Transverse colon (tissue), 4 donors: Measurements from ENCODE around the gene IRX4. TPM values are rescaled to one million over a fixed set of nuclear protein-coding genes. Genes with fewer than 3 reads are reported as not detected.

ENCODE experiments used
- DNase-seq: peaks from one replicate; pipeline ENCODE4 v3.0.0-alpha.2; 2019
- H3K27ac ChIP-seq, 4 donors: fragments of 200-600 bp; sonication (generic); 2 replicates each; pipeline ENCODE4 v1.5.1; 2016 to 2018; ENCODE audit warnings: inconsistent platforms in 4 of 4
- H3K27me3 ChIP-seq: fragments of 200-600 bp; sonication (generic); 2 replicates; pipeline ENCODE4 v1.5.1; 2017; ENCODE audit warnings: inconsistent platforms
- H3K36me3 ChIP-seq, 4 donors: fragments of 200-600 bp; sonication (generic); 2 replicates each; pipeline ENCODE4 v1.5.1; 2017 to 2019; ENCODE audit warnings: inconsistent platforms in 4 of 4
- H3K4me1 ChIP-seq, 4 donors: fragments of 200-600 bp; sonication (generic); 2 replicates each; pipeline ENCODE4 v1.5.1; 2017 to 2020; ENCODE audit warnings: inconsistent platforms in 4 of 4
- H3K4me3 ChIP-seq, 4 donors: fragments of 200-600 bp; sonication (generic); 1 replicate in 1 of 4; 2 replicates in 3 of 4; pipeline versions ENCODE4 v1.5.1 to v1.6.1; 2017 to 2019; ENCODE audit warnings: inconsistent platforms in 4 of 4
- H3K9me3 ChIP-seq, 2 donors: fragments of 200-600 bp; sonication (generic); 2 replicates each; pipeline ENCODE4 v1.5.1; 2017 to 2019; ENCODE audit warnings: inconsistent platforms in 2 of 2
- EP300 ChIP-seq: sonication (generic); formaldehyde crosslinking; IDR thresholded peaks from one replicate; pipeline ENCODE4 v1.6.1; 2017; ENCODE audit warnings: antibody characterized with exemption, low read depth
- POLR2A ChIP-seq: fragments of 450-650 bp; IDR thresholded peaks from one replicate; pipeline ENCODE4 v1.6.1; 2016; ENCODE audit warnings: antibody characterized with exemption, mild to moderate bottlenecking, moderate library complexity
- POLR2AphosphoS5 ChIP-seq, 3 donors: sonication (generic); formaldehyde crosslinking; IDR thresholded peaks; one replicate each; pipeline ENCODE4 v1.6.1; 2016; ENCODE audit warnings: antibody characterized with exemption in 3 of 3
- WGBS, 2 donors: methylation state at CpG; one replicate each; pipeline ENCODE4 v1.1.5; 2018; ENCODE audit warnings: low coverage in 1 of 2; 5-methylcytosine and 5-hydroxymethylcytosine counted together
- in situ Hi-C, 4 donors: fragments of 200-750 bp; cut with MboI; loops; one replicate each; pipeline versions ENCODE4 v1.15.0 to v1.15.1; 2017; ENCODE audit warnings: low sequenced_read_pairs in 3 of 4, low pct_ligation_motif_present in 1 of 4, low pct_unique_long_range_greater_than_20kb in 1 of 4
- intact Hi-C: fragments of 100-400 bp; cut with DNase I; formaldehyde crosslinking; loops from one replicate; pipeline ENCODE4 v1.15.1; 2023; ENCODE audit warnings: low total_unique reads
- total RNA-seq, 4 donors: library from RNA; depleted of rRNA; stranded (reverse); fragments of >200 nt; gene quantifications; one replicate each; pipeline ENCODE4 v1.1.0, GENCODE V29; 2016
- TF ChIP-seq, protein P1 (sequence below), 5 experiments: fragments of 200-600 bp in 3 of 5; fragments of 450-650 bp in 2 of 5; sonication (generic) in 3 of 5; IDR thresholded peaks; 1 replicate in 2 of 5; 2 replicates in 3 of 5; pipeline ENCODE4 v1.5.1; 2016 to 2017; ENCODE audit warnings: antibody characterized with exemption in 5 of 5, inconsistent platforms in 3 of 5, mild to moderate bottlenecking in 2 of 5, moderate library complexity in 1 of 5

IRX4 gene
- total RNA-seq, 4 donors from 2014 or later: not detected

DNA sequence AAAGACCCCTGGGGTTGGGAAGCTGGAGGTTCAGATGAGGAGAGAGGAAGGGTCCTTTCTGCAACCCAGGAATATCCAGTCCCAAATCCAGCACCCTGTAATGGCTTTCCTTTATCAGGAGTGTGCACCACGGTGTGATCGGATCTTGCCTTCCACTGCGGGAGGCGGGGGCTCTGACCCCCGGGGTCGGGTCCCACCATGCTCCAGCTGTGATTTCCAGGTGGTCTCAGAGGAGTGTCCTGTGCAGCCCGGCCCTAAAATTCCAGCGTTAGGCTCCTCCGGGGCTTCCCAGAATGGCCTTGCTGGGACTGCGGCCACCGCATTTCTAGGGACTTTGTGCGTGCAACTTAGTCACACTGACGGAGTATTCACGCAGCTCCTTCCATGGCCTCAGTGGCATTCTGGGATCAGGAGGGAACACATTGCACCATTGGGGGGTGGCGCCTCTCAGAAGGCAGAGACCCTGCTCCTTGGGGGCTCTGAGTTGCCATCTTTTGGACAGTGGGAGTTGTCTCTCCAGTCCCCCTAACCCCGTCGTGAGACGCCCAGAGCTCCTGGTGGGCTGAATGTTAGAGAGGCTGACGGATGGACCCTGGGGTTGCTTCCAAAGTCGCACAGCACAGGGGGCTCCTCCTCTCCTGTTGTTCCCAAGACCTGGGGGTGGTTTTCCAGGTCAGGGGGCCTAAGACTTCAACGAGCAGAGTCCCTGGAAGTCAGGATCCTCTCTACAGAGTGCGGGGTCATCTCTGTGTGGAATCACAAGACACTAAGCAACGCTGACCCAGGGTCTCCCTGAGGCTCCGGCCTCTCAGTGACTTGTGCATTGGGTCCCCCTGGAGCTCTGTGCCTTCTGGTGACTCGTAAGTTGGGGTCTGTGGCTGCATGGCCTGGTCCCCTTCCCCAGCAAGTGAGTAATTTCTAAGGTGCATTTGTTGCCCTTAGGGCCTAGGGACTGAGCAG is 42.7 kb upstream of the IRX4 start:
- Histone ChIP-seq H3K27ac (no peak overlapping the region), H3K36me3 (no peaks in the 10 kb centered on the region), H3K27me3 (peaks cover 31% of the 10 kb centered on the region), H3K9me3 (no peaks in the 10 kb centered on the region), H3K4me3 (no peak overlapping the region), H3K4me1 (peaks cover 0 to 1% (median under 1%) of the 10 kb centered on the region in 4 donors)
- WGBS, 2 donors: 78 to 80% methylated on average over 1 to 18 of the region's 25 CpGs
- no peak for DNase-seq
- TF ChIP-seq, protein P1, sequence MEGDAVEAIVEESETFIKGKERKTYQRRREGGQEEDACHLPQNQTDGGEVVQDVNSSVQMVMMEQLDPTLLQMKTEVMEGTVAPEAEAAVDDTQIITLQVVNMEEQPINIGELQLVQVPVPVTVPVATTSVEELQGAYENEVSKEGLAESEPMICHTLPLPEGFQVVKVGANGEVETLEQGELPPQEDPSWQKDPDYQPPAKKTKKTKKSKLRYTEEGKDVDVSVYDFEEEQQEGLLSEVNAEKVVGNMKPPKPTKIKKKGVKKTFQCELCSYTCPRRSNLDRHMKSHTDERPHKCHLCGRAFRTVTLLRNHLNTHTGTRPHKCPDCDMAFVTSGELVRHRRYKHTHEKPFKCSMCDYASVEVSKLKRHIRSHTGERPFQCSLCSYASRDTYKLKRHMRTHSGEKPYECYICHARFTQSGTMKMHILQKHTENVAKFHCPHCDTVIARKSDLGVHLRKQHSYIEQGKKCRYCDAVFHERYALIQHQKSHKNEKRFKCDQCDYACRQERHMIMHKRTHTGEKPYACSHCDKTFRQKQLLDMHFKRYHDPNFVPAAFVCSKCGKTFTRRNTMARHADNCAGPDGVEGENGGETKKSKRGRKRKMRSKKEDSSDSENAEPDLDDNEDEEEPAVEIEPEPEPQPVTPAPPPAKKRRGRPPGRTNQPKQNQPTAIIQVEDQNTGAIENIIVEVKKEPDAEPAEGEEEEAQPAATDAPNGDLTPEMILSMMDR (IDR thresholded peaks at IDR 0.05): no peak
- TF ChIP-seq EP300 (no peak), POLR2A (no peak), POLR2AphosphoS5 (IDR thresholded peaks at IDR 0.05) (no peak)
- in situ Hi-C loops (no loop called here), intact Hi-C loops (no loop called here)

DNA sequence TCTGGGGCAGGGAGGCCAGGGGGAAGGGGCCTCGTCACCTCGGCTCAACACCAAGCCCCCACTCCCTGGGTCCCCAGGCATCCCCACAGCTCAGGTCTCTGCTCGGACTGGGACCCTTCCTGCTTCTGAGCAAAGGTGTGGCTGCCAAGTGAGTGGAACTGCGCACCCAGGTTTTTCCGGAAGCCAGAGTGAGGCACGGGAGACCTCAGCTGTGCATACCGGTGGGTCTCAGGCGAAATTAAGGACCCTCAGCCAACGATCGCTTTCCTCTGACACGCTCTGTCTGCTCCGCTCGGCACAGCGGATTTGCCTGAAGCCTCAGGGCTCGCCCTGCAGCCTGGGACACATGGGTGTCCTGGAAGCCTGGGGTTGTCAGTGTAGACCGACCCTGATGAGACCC is 41.0 kb upstream of the IRX4 start:
- WGBS, 2 donors: 82% methylated on average over 16 of the region's 16 CpGs; no CpG with 5 or more reads in 1 of the 2 donors
- no peak overlapping the region for H3K27ac ChIP-seq
- H3K27me3 ChIP-seq: peaks cover 29% of the 10 kb centered on the region
- H3K9me3 ChIP-seq: no peaks in the 10 kb centered on the region
- in situ Hi-C loops (no loop called here), intact Hi-C loops (no loop called here)
- H3K4me1 ChIP-seq: no peaks in the 10 kb centered on the region
- H3K36me3 ChIP-seq: no peaks in the 10 kb centered on the region
- TF ChIP-seq, protein P1 (IDR thresholded peaks at IDR 0.05): no peak
- TF ChIP-seq POLR2AphosphoS5 (IDR thresholded peaks at IDR 0.05) (no peak), POLR2A (no peak), EP300 (no peak)
- H3K4me3 ChIP-seq: no peak overlapping the region
- DNase-seq: no peak

DNA sequence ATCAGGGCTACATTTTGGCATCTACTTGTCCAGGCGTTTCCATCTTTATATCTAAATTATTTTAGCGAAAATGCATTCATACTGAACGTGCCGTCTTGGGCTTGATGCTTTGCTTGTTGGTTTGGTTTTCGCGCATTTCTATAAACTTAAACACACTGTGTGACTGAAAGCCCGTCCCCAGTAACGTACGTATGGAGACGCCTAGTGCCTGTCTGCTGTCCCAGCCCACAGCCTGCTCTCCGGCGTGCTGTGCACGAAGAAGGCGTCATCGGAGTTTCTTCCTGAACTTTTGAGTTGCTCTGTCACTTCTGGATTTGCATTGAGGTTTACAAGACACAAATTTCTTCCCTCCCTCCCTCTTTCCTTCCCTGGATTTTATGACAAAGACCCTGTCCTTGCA is 40.6 kb upstream of the IRX4 start:
- no peak for DNase-seq
- Histone ChIP-seq H3K27ac (no peak overlapping the region), H3K27me3 (peaks cover 29% of the 10 kb centered on the region), H3K4me3 (no peak overlapping the region), H3K9me3 (no peaks in the 10 kb centered on the region), H3K36me3 (no peaks in the 10 kb centered on the region), H3K4me1 (no peaks in the 10 kb centered on the region)
- TF ChIP-seq EP300 (no peak), POLR2A (no peak), POLR2AphosphoS5 (IDR thresholded peaks at IDR 0.05) (no peak)
- TF ChIP-seq, protein P1 (IDR thresholded peaks at IDR 0.05): no peak
- intact Hi-C loops: no loop called here
- in situ Hi-C loops: no loop called here
- WGBS, 2 donors: 82 to 84% methylated on average over 13 to 15 of the region's 15 CpGs

DNA sequence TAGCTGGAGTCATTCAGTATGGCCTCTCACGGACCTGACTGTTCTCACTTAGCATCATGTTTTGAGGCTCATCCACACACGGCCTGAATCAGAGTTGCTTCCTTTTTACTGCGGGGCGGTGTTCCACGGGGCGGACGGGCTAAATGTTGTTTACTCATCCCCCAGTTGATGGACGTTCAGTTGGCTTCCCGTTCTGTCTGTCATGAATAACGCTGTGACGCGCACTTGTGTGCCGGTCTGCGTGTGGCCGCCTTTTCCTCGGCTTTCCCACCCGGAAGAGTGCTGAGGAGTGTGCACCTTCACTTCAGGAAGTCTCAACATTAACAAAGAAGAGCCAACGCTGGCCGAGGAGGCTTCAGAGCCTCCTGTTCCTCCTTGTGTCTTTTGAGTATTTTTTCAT is 39.0 kb upstream of the IRX4 start:
- in situ Hi-C loops: no loop called here
- Histone ChIP-seq H3K9me3 (no peaks in the 10 kb centered on the region), H3K36me3 (no peaks in the 10 kb centered on the region), H3K27me3 (peaks cover 16% of the 10 kb centered on the region), H3K27ac (no peak overlapping the region), H3K4me1 (no peaks in the 10 kb centered on the region), H3K4me3 (no peak overlapping the region)
- intact Hi-C loops: no loop called here
- TF ChIP-seq EP300 (no peak), POLR2AphosphoS5 (IDR thresholded peaks at IDR 0.05) (no peak), POLR2A (no peak)
- TF ChIP-seq, protein P1 (IDR thresholded peaks at IDR 0.05): no peak
- no peak for DNase-seq
- 77 to 79% methylated on average over 2 to 19 of the region's 19 CpGs for WGBS, 2 donors
